Activated CD4-positive, alpha-beta T cell treated with anti-CD3 and anti-CD28 coated beads, Interleukin-10, Interleukin-2, amounts not matched to agents 100 ng/mL and 50 ng/mL, durations not matched to agents 16 hours and 8 hours (primary cell): Measurements from ENCODE around the gene SCG5.
"Not testable (repeated sequence)": the region's sequence is repeated elsewhere in the genome, so short reads cannot be mapped to it uniquely, and the experiment has no call there.

ENCODE experiments used
- DNase-seq: peaks from one replicate; pipeline ENCODE4 v3.0.0-alpha.2; 2020

The SCG5 gene

DNA sequence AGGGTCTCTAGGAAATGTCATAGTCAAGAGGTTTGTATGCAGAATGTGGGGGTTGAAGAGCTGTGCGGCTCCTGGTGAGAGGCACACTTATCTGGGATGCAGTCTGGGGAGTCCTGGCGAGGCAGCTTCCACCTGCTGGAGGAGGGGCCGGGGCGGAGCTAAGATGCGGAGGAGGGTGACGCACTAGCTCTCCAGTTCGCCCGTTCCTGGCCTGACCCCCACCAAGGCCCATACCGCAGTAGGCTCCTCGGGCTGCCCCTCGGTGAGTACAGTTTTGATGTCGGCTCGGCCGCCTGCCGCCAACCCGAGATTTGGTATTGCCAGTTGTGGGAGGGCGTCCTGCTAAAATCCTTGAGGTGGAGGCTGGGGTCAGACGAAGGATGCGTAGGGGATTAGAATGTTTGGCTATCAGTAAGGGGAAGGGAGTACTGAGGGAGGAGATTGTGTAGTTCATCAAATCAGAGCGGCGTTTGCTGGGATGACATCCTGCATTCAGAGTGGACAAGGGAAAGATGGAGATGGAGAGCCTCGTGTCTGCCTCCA is at the start of gene SCG5:
Gene SCG5 (plus strand): TSS at position 194 of the 543 bp plus-strand sequence. CDS start 1,883 bp downstream, outside the sequence.
- DNase-seq = no peak

GRCh38 chr15:32593151-32593550 is 48.4 kb upstream of the SCG5 start, which contains the start of gene GOLGA8N:
Gene GOLGA8N (plus strand): TSS chr15:32593456.
- not testable (repeated sequence) for DNase-seq

GRCh38 chr15:32609518-32609917 is 32.0 kb upstream of the SCG5 start:
- not testable (repeated sequence) for DNase-seq

DNA sequence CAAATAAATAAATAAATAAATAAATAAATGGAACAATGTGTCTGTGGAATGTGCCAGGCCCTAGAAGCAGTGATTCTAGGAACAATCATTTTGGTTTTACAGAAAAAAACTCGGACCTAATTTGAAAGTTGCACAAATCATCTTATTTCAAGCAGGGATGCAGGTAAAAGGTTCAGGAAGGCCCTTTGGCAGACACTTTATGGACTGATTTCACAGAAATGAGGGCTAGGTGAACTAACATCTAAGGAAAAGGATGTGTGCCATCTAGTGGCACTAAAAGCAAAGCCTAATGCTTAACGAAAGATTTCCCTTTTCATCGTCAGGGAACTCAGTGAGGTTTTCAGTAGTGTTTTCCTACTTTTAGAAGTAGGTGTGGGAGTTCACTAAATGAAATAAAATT is 30.8 kb upstream of the SCG5 start:
- peak; percentile 45 for DNase-seq

DNA sequence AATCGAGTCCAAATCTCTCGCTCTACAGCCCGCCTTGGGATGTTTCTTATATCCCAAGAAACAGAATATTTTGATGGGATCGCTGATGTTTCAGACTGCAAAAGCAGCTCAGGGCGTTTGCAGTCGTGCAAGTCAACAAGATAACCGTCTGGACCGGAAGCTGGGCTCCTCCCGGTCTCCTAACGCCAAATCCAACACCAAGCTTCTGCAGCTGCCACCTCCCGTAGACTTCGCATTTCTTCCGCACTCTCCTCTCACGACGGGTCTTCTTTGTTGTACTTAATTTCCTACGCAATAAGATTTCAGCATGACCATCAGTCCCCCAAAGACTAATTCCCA is 26.8 kb upstream of the SCG5 start:
- not testable (repeated sequence) for DNase-seq

- peak; percentile 93 for DNase-seq
Measured at GRCh38 chr15:32615051-32615870, 26.2 kb upstream of the SCG5 start, which contains the start of gene ARHGAP11A. Gene ARHGAP11A (plus strand): TSS chr15:32615504. CDS start chr15:32616212, 708 bp downstream.

GRCh38 chr15:32615871-32616426 is 25.6 kb upstream of the SCG5 start:
- DNase-seq = peak; percentile 39

- DNase-seq = no peak
Measured at GRCh38 chr15:32636410-32636809, 5.1 kb upstream of the SCG5 start.

DNA sequence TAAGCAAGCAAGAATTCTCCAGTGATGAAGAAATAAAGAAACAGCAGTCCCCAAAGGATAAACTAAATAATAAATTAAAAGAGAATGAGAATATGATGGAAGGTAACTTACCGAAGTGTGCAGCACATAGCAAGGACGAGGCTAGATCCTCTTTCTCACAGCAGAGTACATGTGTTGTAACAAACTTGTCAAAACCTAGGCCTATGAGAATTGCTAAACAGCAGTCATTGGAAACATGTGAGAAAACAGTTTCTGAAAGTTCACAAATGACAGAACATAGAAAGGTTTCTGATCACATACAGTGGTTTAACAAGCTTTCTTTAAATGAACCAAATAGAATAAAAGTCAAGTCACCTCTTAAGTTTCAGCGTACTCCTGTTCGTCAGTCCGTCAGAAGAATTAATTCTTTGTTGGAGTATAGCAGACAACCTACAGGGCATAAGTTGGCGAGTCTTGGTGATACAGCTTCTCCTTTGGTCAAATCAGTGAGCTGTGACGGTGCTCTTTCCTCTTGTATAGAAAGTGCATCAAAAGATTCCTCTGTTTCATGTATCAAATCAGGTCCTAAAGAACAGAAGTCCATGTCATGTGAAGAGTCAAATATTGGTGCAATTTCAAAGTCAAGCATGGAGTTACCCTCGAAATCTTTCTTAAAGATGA is 4.5 kb upstream of the SCG5 start:
- DNase-seq = no peak

DNA sequence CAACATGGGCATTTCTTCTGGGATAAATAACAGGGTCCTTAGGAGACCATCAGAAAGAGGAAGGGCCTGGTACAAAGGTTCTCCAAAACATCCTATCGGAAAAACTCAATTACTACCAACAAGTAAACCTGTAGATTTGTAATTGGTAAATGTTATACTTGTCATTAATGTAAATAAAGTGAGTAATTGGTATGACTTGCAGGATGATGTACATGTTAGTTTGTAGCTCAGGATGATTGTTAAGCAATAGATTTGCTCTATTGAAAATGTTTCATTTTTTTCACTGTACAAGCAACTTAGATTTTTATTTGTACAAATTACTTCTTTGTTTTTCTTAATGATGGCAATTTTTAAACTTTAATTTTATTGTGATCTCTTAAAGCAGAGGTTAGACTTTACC is 3.8 kb upstream of the SCG5 start:
- no peak for DNase-seq

- DNase-seq = no peak
Measured at GRCh38 chr15:32642667-32643435, 1.3 kb downstream of the SCG5 start.

- DNase-seq = no peak
Measured at GRCh38 chr15:32643907-32644445, 2.5 kb downstream of the SCG5 start.

DNA sequence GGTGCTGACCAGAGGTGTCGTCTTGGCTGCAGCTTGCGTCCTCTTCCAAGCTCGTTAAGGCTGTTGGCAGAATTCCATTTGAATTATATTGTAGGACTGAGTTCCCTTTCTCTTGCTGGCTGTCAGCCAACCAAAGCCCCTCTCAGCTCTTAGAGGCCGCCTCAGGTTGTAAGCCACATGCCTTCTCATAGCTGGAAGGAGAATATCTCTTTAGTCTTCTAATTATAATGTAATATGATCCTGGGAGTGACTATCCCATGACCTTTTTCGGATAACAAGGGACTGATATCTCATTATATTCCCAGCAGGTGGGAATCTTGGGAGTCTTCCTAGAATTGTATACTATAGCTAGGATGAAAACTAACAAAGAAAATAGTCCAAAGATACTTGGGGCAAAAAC is 4.8 kb downstream of the SCG5 start:
- no peak for DNase-seq

DNA sequence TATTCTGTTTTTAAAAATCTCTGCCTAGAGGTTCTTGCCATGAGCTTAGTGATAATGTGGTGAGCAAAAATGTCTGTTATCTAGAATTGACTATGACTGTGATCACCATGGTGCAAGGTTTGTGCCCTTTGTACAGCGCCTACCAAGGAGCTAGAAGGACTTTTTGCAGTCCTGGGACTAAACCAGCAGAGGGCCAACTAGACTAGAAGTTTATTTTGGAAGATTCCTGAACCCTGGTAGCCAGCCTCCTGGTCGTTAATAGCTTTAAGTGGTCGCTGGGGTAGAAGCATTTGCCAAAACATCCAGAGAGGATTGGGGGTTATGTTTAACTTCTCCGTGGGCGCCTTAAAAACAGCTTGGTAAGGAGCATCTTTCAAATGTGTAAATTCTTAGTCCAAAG is 7.8 kb downstream of the SCG5 start:
- DNase-seq = peak; percentile 4

GRCh38 chr15:32651229-32651837 is 9.8 kb downstream of the SCG5 start:
- peak; percentile 68 for DNase-seq

DNA sequence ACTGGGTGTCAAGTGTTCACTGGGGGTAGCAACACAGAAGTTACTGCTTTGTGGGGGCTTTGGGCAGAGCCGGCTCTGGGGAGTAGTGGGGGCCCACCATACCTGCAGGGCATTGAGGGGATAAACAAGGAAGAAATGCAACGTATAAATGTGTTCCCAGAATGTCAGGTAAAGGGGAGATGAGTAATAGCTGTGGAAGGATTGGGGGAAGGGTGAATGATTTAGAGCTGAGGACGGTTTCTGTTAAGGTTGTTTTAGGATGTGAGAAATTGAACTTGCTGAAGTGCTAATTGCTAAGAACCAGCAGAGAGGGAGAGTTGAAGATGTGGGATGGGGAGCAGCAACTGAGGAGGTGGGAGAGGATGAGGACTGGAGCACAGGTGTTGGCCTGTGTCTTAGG is 10.7 kb downstream of the SCG5 start:
- DNase-seq = no peak

GRCh38 chr15:32656091-32656490 is 14.6 kb downstream of the SCG5 start:
- no peak for DNase-seq

GRCh38 chr15:32656496-32656895 is 15.0 kb downstream of the SCG5 start:
- DNase-seq = no peak

DNA sequence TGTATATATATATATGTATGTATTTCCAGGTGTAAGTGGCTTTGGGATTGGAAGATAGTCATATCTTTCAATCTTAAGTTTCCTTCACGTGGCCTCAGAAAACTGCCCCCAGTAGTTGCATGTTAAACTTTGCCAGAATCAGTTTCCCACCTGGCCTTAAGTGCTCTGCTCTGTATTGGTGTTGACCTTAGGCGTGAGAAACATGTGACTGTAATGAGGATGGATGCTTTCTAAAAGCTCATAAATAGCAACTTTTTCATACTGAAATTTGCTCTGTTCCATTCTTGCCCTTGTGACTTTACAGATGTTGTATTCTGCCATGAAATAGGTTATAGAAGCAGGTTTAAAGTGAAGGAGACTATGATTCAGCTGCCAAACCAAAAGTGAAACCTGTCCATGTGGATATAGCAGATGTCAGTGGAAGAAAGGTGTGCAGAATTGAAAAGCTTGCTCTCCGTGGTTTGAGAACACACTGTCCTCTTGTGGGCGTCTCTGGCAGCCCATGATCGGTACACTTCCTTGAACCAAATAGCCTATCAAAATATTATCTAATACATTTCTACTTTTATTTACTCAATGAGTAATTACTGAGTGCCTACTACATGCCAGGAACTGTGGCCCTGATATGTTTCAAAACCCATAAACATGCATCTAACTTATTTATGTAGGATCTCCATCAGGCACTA is 15.8 kb downstream of the SCG5 start:
- DNase-seq = peak; percentile 22

DNA sequence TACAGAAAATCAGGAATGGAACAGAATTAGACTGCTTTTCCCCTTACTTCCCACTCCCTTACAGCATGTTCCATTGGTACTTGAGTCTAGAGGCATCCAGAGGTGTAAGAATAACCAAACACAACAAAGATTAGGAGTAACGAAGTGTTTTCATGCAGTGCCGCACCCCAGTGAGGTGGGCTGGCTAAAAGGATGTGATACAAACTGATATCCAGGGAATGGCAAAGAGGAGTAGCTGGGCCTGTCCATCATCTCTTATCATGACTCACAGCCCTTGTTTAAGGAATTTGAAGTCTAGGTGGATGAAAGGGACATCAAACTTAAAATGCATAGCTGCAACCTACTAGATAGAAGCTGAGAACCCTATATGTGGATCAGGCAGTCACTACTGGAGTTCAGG is 16.4 kb downstream of the SCG5 start:
- no peak for DNase-seq

DNA sequence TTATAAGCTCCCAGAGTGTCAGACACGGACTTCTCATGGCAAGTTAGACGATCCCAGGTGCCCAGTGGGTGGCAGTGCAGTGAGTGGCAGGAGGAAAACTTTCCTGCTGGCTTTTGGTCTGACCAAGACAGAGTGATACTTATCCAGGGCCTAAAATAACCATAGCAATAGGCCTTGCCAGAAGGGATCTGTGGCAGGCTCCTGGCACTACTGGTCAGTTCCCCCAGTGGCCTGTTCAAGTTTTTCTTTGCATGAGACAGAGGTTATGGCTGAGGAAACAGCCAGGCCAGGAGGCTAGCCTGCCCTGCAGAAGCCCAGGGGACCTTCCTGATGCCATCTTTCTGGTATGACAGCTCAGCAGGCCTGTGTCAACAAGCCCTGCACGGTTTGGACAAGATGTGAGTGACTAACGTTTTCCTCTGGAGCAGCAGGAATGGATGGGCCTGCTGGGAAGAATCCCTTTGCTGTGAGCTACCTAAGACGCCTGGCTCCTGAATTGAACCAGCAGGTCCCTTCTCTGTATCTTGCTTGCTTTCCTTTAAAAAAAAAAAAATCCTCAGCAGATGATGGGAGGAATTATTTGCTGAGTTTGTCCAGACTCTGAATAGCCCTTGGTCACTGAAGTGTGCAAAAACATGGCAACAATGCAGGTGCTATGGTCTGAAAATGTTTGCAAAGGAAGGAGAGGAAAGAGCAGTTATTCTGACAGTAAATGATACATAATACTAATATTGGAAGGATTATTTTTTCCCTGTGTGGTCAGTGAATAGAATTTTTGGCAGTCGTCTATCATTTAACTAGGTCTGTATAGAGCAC is 18.0 kb downstream of the SCG5 start:
- DNase-seq = no peak
